SK-N-SH (cell line): Measurements from ENCODE around the gene DHX57.

Source experiments
- CHD2 ChIP-seq: fragments of 150-350 bp; IDR thresholded peaks from 2 replicates; pipeline ENCODE4 v1.6.1; 2018; ENCODE audit warnings: low read length; ENCODE audit not compliant: partially characterized antibody
- CTCF ChIP-seq: fragments of 200-600 bp; sonication (generic); IDR thresholded peaks from 2 replicates; pipeline ENCODE4 v1.6.1; 2017; ENCODE audit warnings: antibody characterized with exemption, mild to moderate bottlenecking, moderate library complexity
- ELF1 ChIP-seq: IDR thresholded peaks from 2 replicates; pipeline ENCODE4 v1.4.0; 2012
- GABPA ChIP-seq: IDR thresholded peaks from 2 replicates; pipeline ENCODE4 v1.4.0; 2012; ENCODE audit warnings: low read depth, mild to moderate bottlenecking
- JUND ChIP-seq: IDR thresholded peaks from 2 replicates; pipeline ENCODE4 v1.4.0; 2012
- MEF2A ChIP-seq: IDR thresholded peaks from 2 replicates; pipeline ENCODE4 v1.4.0; 2012; ENCODE audit warnings: low read depth, borderline replicate concordance
- MXI1 ChIP-seq: IDR thresholded peaks from 2 replicates; pipeline ENCODE4 v1.6.1; 2012; ENCODE audit warnings: mild to moderate bottlenecking, low read depth, low read length, improper control_type of control experiment
- NRF1 ChIP-seq: IDR thresholded peaks from 2 replicates; pipeline ENCODE4 v1.6.1; 2012; ENCODE audit warnings: low read depth, mild to moderate bottlenecking, low read length
- POLR2AphosphoS5 ChIP-seq: IDR thresholded peaks from 2 replicates; pipeline ENCODE4 v1.6.1; 2012; ENCODE audit warnings: low read depth, low read length
- RFX5 ChIP-seq: IDR thresholded peaks from 2 replicates; pipeline ENCODE4 v1.6.1; 2012; ENCODE audit warnings: mild to moderate bottlenecking, improper control_type of control experiment, low read length
- SMC3 ChIP-seq: IDR thresholded peaks from 2 replicates; pipeline ENCODE4 v1.6.1; 2012; ENCODE audit warnings: low read depth, low read length, improper control_type of control experiment
- TCF12 ChIP-seq: IDR thresholded peaks from 2 replicates; pipeline ENCODE4 v1.4.0; 2012
- TEAD4 ChIP-seq: IDR thresholded peaks from 2 replicates; pipeline ENCODE4 v1.4.0; 2012; ENCODE audit warnings: mild to moderate bottlenecking, borderline replicate concordance; ENCODE audit not compliant: insufficient read depth
- ZBTB33 ChIP-seq: IDR thresholded peaks from 2 replicates; pipeline ENCODE4 v1.4.0; 2012; ENCODE audit warnings: low read depth, borderline replicate concordance

- no peak for TF ChIP-seq ZBTB33
- TF ChIP-seq GABPA: no peak
- no peak for TF ChIP-seq TEAD4
- TF ChIP-seq CTCF: no peak
- TF ChIP-seq CHD2: no peak
- no peak for TF ChIP-seq MEF2A
- no peak for TF ChIP-seq ELF1
- TF ChIP-seq JUND: no peak
- TF ChIP-seq SMC3: no peak
- peak; percentile 11; the same call in 1 of the 2 replicates for TF ChIP-seq POLR2AphosphoS5
- TF ChIP-seq TCF12: no peak
- TF ChIP-seq RFX5: no peak
- no peak for TF ChIP-seq NRF1
- no peak for TF ChIP-seq MXI1
Observed at GRCh38 chr2:38748943-38749804, 126.6 kb downstream of the DHX57 start.
